NCI-H526 treated with DMSO at 0.1 percent for 48 hours (cell line): ENCODE data around the gene CSNK2A3.
"Not testable (repeated sequence)": the region's sequence is repeated elsewhere in the genome, so short reads cannot be mapped to it uniquely, and the experiment has no call there.

Experiments used
- DNase-seq: peaks from one replicate; lab custom pipeline; 2025; lab: John Stamatoyannopoulos, UW

Gene CSNK2A3

GRCh38 chr11:11379661-11380060 is 26.6 kb upstream of the CSNK2A3 start:
- DNase-seq, result no peak

DNA sequence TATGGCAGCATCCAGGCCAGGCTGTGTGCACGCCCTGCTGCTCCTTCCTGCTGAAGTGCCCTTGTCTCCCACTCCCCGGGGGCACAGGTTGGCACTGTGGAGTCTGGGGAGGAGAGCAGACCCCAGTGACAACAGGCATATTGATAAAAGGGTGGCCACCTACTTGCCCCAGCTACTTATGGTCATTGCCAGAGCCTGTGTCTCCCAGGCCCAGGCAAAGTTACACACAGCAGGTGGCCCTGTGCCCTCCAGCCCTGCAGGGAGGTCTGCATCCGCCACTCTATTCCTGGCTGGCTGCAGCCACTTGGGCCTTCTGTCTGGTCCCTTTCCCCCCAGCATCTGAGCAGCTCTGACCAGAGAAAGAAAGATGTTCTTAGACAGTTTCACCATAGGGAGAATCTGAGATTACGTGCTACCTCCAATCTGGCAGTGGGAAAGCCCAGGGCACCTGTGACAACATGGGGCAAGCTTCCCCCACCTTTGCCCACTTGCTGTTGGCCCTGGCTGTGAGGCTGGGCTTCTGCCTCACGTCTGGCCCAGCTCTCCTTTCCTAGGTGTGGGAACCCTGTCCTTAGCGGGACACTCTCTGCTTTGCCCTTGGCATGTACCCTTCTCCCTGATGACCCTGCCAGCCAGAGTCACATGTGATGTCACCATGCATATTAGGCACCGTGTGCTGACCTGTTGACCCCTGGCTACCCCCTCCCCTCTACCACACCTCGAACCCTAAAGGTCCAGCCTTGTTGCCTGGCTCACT is 25.3 kb upstream of the CSNK2A3 start:
- no peak for DNase-seq

- DNase-seq, result no peak
Observed at GRCh38 chr11:11374358-11375148, 21.5 kb upstream of the CSNK2A3 start.

DNA sequence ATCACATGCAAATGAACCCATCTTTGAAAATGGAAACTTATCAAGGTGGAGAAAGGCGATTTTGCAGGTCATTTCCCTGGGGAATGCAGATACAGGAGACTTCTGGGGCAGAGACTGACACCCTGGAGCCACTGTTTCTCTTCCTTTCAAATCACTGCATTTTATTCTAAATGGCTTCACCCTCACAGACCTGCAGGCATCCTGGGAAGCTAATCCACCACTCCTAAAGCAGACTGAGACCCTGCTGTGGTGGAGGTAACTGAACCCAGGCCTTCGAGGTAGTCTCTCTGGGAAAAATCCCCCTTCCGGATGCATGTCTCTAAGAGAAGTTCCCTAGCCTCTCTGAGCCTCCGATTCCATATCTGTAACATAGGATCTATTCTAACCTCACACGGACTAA is 20.9 kb upstream of the CSNK2A3 start:
- no peak for DNase-seq

- DNase-seq, result no peak
Observed at GRCh38 chr11:11372461-11372860, 19.4 kb upstream of the CSNK2A3 start.

- no peak for DNase-seq
Observed at GRCh38 chr11:11370962-11371303, 17.9 kb upstream of the CSNK2A3 start.

DNA sequence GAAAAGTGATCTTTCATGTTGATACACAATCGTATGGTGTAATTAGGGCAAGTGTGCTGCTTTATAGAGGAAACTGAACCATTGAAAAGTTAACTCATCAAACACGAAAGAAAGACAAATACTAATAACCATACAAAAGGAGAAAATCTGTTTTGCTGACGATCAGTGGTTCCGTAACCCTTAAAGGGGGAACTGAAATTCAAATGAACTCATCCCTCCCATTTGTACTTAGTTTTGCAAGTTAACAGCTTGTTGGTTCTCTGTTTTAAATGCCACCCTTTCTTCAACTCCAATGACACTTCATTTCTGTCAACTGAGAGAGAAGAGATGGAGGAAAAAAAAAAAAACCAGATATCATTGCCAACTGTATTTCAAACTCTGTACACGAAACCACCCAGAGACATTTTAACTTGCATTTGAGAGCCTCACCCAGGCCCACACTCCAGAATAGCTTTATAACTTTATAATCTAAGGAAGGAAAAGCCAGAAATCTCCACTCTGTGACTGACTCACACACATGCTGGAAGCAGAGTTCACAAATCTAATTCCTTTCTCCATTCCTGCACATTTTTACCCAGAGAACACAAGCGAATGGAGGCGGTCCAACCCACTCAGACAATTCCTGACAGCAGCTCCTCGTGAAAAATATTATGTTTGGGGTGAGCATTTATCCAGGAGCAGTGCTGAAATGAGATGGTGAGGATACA is 17.4 kb upstream of the CSNK2A3 start:
- DNase-seq, result no peak

- no peak for DNase-seq
Observed at GRCh38 chr11:11366793-11367192, 13.7 kb upstream of the CSNK2A3 start.

- DNase-seq, result no peak
Observed at GRCh38 chr11:11363674-11364073, 10.6 kb upstream of the CSNK2A3 start.

GRCh38 chr11:11359611-11360010 is 6.6 kb upstream of the CSNK2A3 start:
- no peak for DNase-seq

DNA sequence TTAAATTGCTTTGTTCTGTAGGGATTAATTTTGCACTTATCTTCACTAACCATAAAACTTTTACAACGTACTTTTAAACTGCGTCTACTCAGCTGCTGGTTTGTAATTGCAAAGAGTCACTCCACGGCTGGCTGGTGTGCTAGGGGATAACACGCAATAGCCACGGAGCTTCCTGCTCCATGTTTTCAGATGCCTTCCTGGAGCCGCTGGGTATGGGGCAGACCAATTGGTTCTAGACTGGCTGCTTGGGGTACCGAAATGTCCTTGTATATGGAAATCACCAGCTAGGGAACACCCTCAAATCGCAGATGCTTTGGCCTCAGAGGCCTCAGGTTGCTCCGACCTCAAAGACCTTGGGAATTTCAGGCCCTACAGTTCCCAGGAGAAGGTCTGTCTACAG is 3.8 kb upstream of the CSNK2A3 start:
- no peak for DNase-seq

- not testable (repeated sequence) for DNase-seq
Observed at GRCh38 chr11:11351851-11352250, 1.2 kb downstream of the CSNK2A3 start.

DNA sequence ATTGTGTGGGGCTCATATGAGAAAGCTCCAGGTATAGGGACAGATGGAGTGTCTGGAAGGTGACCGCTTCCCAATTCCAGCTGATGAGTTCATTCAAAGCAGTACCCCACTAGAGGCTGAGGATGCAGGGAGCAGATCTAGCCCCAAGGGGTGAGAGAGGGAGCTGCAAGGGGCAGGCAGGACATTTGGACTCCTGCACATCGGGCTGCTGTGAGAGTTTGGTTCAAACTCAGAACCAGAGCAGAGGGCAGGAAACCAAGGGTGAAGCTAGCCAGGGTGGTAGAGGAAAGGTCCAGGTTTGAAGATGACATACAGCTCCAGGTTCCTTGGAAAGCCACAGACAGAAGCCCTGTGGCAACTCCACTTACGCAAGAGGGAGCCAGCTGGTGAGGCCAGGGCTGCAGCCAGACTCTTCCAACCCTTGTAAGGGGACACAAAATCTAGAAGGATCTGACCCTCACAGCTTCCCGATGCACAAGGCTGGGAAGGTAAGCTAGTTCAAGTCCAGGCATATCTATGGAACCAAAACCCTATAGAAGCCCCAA is 1.9 kb downstream of the CSNK2A3 start:
- DNase-seq, result no peak

DNA sequence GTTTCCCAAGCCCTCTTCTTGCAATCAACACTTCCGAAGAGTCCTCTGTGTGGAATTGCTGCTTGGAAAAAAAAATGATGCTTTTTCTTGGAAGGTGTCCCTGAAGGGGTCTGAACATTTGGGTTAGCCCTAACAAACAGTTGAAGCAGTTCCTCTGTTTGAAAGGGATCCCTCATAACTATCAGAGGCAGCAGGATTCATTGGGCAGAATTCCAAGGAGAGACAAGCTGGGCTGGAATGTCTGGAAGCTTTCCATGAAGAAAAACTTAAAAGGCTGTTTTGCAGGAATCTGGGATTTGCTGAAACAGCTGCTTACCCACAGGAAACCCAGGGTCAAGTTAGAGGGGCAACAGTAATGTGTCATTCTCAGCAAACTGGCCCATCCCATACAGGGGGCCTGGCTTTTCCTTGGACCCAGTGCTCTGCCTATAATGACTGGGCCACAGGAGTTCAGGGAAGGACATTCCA is 3.1 kb downstream of the CSNK2A3 start:
- DNase-seq, result no peak

DNA sequence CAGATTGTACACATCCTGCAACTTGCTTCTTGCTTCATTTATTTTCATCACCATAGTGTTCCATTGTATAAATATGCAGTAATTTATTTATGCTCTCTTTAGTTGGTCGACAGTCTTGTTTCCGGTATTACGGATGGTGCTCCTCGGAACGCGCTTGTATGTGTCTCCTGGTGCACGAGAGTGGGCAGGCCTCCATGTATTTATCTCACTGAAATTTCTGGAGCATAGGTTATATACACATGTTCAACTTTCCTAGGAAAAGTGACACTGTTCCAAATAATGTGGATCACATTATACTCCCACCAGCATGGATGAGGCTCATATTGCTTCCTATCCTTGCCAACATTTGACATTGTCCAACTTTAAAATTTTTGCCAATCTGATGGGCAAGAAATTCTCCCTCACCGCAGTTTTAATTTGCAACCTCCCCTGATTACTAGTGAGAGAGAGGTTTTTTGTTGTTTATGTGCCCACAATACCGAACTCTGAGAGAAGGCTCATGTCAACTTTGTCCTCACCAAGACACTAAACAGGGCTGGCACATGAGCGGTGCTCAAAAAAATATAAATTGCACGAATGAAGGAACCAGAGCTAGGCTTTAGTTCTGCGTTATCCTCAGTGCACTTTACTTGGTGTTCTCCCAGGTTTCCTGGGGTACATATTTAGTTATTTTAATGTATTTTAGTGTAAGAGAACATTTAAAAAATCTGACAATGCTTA is 3.8 kb downstream of the CSNK2A3 start:
- DNase-seq, result no peak

DNA sequence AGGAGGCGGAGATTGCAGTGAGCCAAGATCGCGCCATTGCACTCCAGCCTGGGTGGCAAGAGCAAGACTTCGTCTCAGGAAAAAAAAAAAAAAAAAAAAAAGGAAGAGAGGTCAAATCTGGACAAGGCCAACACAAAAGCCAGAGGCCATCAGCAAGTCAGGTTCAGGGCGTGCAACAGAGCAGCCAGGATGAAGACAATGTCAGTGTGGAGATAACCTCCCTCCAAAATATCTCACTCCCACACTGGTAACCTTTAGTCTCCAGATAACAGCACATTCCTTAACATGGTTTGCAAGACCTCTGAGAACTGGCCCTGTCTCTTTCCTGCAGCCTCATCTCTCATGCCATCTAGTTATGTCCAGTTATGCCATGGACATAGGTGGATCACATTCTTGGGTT is 4.7 kb downstream of the CSNK2A3 start:
- DNase-seq, result no peak

GRCh38 chr11:11347592-11347991 is 5.5 kb downstream of the CSNK2A3 start:
- DNase-seq, result no peak

GRCh38 chr11:11346303-11346702 is 6.7 kb downstream of the CSNK2A3 start:
- no peak for DNase-seq

- no peak for DNase-seq
Observed at GRCh38 chr11:11345099-11345498, 8.0 kb downstream of the CSNK2A3 start.

- no peak for DNase-seq
Observed at GRCh38 chr11:11344045-11344444, 9.0 kb downstream of the CSNK2A3 start.

GRCh38 chr11:11338304-11338703 is 14.7 kb downstream of the CSNK2A3 start:
- no peak for DNase-seq

- no peak for DNase-seq
Observed at GRCh38 chr11:11336664-11337063, 16.4 kb downstream of the CSNK2A3 start.
